CD4-positive, alpha-beta T cell treated with Interleukin-10 for 1 hour (primary cell): ENCODE results near the gene MREG.
"Not testable (repeated sequence)": the region's sequence is repeated elsewhere in the genome, so short reads cannot be mapped to it uniquely, and the experiment has no call there.

Source experiments
- DNase-seq: peaks from one replicate; pipeline ENCODE4 v3.0.0-alpha.2; 2020

MREG gene

DNA sequence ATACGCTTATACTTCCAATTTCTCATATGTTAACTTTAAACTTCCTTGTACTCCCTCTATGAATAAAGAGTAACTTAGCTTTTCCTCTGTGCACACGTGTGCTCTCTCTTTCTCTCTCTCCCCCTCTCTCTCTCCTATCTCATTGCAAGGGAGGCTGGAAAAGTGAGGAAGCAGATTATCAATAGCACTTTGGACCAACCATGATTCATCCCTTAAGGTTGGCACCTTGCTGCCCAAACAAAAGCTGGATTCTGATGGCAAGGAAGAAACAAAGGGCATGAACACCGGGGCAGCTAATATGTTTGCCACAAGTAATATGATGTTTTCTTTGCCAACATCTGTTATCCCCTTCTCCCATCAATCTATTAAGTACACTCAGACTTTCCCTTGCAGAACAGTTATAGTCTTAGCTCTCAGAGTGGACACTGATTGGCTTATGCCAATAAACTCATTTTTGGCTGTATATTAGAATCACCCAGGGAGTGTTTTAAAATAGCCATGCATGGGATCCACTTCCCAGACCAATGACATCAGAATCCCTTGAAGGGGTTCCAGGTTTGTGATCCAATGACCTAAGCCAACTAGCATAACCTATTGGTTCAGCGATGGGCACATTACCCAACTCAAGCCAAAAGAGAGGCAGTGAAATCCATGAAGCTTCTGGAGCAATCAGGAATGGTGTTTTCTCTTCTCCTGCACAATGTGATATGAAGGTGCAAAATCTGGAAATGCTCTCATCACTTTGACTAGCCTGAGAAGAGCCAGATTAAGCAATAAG is 60.3 kb downstream of the MREG start:
- DNase-seq = no peak

DNA sequence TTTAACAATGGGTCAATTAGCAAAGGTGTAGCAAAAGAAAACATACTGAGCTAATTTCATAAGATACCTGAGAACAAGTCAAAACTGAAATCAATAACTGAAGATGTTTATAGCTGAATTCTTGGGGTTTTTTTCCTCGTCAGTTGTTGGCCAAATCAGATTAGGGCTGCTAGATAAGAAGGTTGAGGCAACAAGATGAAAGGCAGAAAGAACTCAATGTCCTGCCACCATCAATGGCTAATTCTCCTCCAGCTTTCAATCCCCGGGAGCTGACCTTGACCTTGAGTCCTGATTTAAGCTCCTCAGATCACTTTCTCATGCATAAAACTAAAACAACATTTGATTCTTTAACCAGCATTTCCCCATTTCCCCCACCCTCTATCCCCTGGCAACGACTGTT is 61.8 kb downstream of the MREG start:
- DNase-seq = no peak

DNA sequence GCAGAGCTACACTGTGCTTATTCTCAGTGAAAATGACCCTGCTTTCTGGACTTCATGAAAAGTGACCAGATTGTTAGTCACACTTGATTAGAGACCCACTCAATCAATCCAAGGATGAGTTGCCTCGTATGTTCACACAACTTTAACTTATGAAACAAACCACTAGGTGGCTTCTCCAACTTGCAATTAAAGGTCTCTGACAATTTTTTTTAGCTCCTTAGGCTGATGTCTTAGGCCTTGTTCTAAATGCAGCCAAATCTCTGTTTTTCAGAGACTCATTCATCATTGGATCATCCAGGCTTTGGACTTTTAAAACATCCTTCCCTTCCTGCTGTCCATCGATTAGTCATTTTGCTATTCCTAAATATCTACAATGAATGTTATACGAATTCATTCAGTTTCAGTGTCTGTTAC is 63.4 kb downstream of the MREG start:
- peak; percentile 48 for DNase-seq

DNA sequence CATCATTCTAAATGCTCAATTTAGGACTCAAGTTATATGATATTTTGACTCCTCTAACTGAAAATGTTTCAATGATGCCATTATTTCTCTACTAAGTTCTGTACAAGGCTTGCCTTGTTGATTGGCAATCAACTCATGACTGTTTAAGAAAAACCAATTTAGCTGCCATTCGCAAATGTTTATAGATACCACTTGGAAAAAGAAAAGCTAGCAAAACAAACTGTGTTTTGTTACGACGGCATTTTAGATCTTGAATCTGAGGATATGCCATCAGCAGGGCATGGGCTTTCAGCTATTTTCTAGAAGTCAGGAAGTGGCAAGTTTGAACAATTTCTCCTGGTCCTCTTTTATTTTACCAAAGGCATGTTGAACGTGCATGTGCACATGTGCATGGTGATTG is 65.3 kb downstream of the MREG start:
- DNase-seq = no peak

DNA sequence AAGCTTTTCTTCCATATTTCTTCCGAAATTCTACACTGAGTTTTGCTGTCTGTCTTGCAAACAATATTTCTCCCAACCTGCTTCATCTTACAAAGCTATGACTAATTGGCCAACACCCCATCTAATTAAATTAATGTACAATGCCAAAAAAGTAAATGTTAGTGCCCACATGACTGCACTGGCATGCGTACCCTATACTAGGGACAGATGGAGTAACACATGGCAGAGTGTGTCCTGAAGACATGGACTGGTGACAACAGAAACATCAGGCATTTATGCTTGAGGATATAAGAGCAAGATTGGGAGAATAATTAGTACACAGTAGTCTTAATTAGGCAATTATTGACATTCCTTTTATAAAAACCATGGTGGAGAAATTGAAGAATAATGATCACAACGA is 66.8 kb downstream of the MREG start:
- no peak for DNase-seq

DNA sequence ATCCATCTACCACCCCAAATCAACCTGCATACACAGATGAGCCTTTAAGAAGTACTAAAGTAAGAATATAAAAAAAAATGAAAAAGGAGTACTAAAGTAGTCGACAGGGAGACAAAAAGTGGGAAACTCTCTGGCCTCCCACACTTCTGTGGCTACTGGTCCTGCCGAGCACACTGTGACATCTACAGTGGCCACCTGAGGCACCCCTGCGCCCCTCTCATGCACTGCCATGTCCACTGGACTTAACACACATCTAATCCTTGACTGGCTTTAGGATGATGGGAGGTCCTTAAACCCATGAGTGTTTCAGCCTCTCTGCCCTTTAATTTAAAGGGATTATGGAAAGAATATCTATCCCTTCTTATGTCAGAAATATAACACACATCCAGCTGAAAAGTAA is 71.2 kb downstream of the MREG start:
- no peak for DNase-seq

DNA sequence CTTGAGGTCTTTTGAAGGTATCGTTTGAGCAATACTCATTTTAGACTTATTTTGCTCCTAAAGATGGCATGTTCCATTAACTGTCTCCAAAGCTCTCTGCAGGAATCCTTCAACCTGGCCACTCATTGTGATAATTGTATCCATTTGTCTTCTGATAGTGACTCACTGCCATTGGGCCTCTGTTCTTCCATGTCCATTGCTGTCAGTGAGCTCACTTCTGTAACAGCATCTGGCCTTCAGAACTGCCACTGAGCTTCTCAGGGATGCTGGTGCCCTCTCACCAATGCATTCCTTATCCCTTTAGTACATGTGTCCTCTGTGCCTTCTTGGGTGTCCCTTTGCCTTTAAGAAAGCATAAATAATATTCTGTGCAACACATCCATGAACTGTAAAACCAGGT is 71.6 kb downstream of the MREG start:
- DNase-seq = no peak

DNA sequence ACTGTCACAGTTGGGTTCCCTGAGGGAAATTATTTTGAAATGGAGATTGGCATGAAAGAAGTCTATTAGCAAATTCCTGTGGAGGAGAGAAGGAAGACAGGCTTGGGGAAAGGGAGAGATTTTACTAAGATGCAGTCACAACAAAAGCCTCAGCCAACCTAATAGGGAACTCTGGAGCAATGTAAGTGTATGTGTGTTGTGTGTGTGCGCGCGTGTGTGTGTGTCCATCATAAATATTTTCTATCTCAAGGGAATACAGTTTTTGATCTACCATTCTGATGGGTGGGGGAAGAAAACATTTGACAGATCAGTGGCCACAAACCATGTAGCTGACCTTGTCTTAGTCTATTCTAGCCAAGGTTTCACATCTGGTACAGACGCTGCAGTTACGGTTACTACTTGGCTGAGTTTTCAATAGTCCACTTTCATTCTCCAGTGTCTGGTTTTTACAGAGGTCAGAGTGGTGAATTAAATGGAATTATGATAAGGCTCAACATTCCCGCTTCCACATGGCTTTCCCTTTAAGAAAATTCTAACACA is 72.6 kb downstream of the MREG start:
- no peak for DNase-seq

DNA sequence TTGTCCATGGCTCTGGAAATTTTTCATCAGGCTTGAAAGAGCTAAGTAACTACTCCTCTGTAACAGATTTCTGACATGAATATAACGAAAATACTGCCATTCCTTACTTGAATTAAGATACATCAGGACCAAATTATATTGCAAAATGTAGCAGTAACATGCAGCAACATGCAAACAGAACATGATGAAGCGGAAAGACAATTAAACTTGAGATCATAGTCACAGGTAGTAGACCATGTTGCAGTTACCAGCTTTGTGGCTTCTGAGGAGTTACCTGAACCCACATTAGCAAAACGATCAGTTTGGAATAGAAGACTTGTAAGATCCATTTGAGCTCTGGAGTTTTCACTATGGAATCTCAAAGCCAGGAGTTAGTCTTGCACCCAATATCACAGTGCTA is 76.2 kb downstream of the MREG start:
- no peak for DNase-seq

DNA sequence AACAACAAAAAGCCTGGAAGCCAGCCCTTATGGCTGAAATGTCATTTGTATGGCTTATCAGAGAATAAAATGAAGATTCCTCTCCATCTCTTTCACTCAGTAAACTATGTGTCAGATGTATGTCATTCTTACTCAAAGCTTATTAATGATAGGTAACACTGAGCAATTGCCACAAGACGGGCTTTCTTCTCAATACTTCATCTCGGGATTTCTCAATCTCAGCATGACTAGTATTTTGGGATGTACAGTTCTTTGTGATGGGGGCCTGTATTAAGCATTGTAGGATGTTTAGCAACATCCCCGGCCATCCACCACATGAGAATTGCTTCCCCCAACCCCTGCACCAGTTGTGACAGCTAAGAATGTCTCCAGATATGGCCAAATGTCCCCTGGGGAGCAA is 80.2 kb downstream of the MREG start:
- DNase-seq = no peak

DNA sequence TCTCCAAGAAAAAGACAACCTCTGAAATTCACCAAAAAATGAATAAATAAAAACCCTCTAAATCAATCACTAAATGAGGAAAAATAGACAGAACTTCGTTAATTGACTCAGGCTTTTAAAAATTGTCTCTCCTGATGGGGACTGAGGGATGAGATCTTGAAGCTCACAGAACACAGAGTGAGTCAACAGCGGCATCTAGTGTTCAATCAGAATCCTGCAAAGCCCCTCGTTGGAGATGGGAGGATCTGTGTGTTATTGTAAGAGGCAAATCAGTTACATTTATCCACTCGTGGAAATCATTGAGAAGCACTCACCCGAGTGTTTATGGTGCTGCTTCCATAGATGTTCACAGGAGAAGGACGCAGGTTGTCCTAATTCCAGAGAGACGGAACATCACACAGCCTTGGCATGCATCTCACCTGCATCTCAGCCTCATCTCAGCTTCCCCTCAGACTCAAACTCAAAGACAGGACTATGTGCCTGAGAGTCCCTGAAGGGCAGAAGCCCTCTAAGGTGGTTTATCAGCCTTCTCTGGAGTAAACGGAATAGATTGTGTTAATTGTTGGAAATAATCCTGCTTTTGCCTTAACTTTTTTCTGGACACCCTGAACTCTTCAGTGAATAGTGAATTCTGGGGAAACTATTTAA is 82.0 kb downstream of the MREG start:
- peak; percentile 51 for DNase-seq

DNA sequence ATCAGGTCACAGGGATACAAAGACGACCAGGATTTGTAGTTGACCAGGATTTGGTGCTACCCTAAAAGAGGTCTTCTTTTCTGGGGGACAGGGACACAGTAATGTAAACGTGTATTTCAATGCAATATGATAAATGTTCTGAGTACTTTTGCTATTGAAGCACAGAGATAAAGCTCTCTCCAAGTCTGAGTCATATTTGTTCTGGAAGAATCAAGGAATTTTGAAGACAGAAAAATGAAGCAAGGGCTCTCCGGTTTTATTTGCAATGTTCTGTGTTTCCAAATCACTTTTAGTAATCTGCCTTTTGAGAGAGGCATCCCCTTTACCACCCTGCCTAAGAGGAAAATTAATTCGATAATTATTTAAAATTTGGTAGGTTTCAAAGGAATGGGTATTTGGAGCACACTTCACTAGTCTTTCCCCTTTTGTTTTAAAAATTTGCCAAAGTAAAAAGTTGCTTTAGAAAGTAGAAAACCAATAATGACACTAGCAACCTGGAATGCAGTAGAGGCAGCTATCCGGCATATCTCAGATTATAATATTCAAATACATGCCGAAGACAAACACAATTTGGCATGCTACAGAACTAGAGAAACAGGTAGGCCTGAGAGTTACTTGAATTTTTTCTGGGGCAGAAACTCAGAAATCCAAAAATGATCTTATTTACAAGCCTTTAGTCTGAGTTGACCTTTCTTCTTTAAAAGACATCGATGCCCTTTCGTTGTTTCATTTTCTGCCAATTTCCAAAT is 82.7 kb downstream of the MREG start:
- no peak for DNase-seq

DNA sequence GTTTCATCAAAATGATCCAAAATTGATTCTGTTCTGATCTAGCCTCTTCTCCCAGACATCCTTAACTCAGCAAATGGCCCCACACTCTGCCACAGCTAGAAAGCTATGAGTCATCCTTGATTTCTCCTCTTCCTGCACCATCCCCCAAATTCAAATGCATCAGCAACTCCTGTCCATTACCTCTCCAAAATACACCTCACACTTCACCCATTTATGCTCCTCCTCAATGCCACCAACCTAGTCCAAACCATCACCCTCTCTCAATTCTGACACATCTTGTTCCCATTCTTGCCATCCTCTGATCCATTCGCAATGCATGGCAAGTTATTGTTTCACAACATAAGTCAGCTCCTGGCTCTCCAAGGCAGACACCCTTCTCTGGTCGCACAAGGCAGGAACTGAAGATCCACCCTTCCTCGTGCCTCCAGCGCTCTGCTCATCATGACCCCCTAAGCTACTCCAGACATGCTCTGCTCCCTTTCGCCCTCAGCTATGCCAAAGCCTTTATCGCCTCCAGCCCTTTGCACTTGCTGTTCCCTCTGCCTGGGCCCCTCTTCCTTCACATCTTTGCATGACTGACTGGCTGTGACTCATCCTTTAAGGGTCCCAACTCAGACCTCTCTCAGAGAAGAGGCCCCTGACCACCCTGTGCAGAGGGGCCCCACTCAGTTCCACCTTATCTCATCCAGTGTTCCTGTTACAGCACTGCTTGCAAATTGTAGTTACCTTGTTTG is 83.6 kb downstream of the MREG start:
- no peak for DNase-seq

DNA sequence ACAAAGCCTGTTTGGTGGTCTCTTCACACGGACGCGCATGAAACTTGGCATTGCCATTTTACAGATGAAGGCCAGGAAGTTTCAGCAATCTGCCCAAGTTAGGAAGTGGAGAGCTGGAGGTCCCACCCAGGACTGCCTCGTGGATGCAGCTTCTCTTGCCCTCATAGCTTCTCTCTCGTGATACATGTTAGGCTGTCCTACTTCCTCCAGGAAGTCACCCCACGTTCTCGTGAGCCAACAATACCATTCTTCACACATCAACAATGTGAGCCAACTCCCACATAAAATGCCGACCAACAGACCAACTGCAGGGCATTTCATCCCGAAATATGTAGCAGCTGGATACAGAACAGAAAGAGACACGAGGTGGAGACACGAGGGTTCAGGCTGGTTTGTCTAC is 85.3 kb downstream of the MREG start:
- no peak for DNase-seq

DNA sequence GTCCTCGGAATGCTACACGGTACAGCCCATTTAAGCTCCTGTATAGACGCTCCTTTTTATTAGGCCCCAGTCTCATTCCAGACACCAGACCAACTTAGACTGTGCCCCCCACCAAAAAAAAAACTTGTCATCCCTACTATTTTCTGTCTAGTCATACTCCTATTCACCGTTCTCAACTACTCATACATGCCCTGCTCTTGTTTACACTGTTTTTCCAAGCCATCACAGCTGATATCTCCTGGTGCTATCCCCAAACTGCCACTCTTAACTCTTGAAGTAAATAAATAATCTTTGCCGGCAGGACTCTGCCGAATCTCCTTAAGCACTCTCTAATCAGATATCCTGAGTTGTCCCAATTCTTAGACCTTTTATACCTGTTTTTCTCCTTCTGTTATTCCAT is 86.4 kb downstream of the MREG start:
- DNase-seq = not testable (repeated sequence)

DNA sequence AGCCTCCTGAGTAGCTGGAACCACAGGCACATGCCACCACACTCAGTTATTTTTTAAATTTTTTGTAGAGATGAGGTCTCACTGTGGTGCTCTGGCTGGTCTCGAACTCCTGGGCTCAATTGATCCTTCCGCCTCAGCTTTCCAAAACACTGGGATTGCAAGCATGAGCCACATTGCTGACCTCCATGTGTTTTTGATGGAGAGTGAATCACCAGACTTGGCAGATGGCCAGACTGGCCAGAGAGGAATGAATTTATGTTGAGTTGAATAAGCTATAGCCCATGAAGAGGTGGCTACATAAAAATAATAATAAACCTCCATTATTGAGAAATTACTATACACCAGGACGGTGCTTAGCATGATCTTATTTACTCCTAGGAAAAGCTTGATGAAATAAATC is 91.5 kb downstream of the MREG start:
- no peak for DNase-seq

DNA sequence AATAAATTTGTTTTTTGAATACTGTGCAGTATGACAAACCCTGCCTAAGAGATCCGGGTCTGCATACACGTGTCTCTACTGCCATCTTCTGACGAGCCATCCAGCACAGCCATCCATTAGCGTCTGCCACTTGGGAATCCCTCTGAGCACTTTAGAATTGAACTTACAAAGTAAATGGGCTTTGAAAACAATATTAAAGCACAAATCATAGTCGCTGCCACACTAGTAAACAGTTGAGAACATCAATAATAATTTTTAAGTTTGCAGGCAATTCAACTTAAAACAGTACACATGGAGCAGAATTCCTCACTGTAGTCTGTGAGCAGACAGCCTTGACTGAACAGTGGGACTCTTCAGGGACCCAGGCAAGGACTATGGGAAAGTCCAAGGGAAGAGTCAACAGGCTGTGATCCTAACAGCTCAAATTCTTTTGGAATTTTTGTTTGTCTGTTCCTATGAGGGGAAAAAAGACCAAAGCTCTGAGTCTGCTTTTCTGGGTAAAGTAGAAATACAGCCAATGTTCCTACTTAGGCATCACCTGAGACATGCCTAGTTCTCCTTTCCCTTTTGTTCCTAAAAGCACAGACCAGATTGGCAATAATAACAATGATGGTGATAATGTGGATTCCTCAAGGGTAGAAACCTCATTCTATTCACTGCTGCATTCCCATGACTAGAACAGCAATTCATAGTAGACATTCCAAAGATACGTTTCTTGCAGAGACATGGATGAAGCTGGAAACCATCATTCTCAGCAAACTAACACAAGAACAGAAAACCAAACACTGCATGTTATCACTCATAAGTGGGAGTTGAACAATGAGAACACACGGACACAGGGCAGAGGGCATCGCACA is 92.9 kb downstream of the MREG start:
- peak; percentile 51 for DNase-seq

DNA sequence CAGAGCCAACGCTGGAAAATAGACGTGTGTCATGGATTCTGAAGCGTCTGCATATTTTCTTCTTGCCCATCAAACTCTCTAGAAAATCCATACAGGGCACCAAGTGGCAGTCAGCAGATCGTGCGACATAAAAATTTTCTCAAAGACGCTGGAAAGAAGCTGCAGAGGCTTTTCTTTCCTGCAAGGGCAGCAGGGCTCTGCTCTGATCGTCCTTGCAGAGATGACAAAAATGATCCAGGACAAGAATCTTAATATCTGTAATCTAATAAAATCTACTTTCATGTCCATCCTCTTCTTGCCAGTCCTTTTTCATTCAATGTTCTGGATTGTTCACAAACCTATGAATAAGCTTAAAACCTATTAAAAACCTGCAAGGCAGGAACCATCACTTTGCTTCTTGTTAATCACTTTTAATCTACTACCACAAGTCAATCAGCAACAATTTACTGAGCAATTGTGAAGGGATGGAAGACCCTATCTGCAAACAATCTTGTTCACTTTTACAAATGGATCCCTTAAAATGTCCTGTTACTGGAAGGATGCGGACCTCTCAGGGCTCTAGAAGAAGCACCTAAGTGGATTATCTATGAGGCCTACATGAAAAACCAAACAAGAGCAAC is 93.6 kb downstream of the MREG start:
- DNase-seq = no peak

DNA sequence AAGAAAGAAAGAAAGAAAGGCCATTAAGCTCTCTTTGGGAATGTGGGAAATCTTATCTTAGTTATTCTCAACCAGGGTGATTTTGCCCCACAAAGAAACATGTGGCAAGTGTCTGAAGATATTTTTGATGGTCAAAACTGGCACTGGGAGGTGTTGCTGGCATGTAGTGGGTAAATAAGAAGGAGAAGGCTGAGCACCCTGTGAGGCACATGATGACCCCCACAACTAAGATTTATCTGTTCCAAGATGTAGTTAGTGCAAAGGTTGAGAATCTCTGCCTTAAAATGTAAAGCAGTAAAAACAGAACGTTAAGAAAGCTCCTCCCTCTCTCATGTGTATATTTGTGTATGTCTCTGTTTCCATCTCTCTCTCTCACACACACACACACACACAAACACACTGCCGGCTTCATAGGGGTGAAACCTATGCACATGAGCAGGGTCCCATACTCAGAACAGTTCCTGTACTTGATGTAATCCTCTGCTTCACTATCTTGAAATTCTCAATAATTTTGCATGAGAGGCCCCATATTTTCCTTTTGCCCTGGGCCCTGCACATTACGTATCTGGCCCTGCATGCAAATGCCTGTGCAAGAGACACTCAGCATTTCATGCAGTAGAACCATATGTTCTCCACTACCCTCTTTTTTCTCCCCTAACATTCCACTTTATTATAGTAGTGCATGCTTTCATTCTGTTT is 94.3 kb downstream of the MREG start:
- DNase-seq = no peak

DNA sequence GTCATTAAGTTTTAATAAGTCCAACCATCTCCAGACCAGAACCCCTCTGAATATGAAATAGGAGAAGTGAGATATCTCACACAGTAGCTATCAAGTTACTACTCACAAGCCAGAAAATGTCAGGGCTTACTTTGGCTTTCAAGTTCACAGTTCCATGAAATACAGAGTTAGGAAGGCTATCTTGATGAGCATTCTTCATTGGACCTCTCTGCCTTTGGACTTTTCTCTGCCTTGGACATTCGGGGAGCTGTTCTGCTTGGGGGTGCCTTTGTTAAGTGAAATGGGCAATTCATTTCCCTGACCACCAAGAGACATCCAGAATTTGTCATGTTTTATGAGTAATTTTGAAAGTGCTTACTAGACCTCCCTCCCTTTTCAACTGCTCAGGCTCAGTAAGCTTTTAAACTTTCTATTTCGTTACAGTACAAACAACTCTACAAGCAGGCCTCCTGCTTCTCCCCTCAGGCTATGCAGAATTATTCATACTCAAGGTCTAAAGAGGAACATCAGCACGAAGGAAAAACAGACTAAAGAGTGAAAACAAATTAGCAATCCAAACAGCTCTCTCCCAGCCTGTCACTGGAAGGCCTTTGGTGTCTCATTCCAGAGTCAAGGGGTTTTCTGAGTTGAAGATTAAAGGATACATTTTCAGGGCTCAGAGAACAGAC is 95.3 kb downstream of the MREG start:
- DNase-seq = no peak
